GM23338 (cell line): ENCODE results near the gene CLIC3.

Experiments used
- EZH2 ChIP-seq: fragments of 200-600 bp; sonication (generic); IDR thresholded peaks from one replicate; pipeline ENCODE4 v1.8.0; 2017; ENCODE audit warnings: antibody characterized with exemption, mild to moderate bottlenecking, low read depth; ENCODE audit not compliant: unreplicated experiment
- EZH2phosphoT487 ChIP-seq: fragments of 200-600 bp; sonication (generic); IDR thresholded peaks from one replicate; pipeline ENCODE4 v1.8.1; 2018; ENCODE audit warnings: antibody characterized with exemption; ENCODE audit not compliant: unreplicated experiment
- POLR2AphosphoS5 ChIP-seq: IDR thresholded peaks from 2 replicates; pipeline ENCODE4 v1.6.1; 2016; ENCODE audit warnings: antibody characterized with exemption, low read depth
- TF ChIP-seq, protein P1 (sequence below), 2 experiments: fragments of 200-600 bp in 1 of 2; sonication (generic) in 1 of 2; conservative IDR thresholded peaks; 2 replicates each; pipeline versions ENCODE4 v1.5.1 to v1.6.1; 2016 to 2017; ENCODE audit warnings: antibody characterized with exemption in 2 of 2, low read depth in 2 of 2, mild to moderate bottlenecking in 2 of 2, moderate library complexity in 1 of 2

DNA sequence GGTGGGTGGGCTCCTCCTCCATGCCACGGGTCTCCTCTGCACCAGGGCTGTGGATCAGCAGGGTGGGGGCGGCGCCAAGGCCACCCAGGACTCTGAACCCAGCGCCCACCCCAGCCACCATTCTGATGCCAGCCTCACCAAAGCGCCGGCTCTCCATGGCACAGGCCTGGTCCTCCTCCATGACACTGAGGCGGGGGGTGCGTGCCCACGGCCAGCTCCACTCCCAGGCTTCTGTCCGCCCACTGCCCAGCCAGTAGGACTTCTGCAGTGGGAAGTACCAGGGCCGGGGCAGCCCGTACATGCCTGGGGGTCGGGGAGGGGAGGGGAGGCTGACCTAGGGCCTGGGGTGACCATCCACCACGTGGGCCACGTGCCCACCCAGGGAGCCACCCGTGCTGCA is 20.1 kb upstream of the CLIC3 start:
- TF ChIP-seq, protein P1, sequence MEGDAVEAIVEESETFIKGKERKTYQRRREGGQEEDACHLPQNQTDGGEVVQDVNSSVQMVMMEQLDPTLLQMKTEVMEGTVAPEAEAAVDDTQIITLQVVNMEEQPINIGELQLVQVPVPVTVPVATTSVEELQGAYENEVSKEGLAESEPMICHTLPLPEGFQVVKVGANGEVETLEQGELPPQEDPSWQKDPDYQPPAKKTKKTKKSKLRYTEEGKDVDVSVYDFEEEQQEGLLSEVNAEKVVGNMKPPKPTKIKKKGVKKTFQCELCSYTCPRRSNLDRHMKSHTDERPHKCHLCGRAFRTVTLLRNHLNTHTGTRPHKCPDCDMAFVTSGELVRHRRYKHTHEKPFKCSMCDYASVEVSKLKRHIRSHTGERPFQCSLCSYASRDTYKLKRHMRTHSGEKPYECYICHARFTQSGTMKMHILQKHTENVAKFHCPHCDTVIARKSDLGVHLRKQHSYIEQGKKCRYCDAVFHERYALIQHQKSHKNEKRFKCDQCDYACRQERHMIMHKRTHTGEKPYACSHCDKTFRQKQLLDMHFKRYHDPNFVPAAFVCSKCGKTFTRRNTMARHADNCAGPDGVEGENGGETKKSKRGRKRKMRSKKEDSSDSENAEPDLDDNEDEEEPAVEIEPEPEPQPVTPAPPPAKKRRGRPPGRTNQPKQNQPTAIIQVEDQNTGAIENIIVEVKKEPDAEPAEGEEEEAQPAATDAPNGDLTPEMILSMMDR (conservative IDR thresholded peaks at IDR 0.05; ENCODE audit: low read depth in 2 of 2) = no peak
- TF ChIP-seq EZH2 (no peak), POLR2AphosphoS5 (no peak), EZH2phosphoT487 (no peak)
